IPS-20b (cell line): Measurements from ENCODE around the gene ZNF747.
"Not testable (repeated sequence)": the region's sequence is repeated elsewhere in the genome, so short reads cannot be mapped to it uniquely, and the experiment has no call there.

Experiments used
- H3K27ac ChIP-seq: one replicate; pipeline ENCODE4 v1.5.1; 2013; ENCODE audit warnings: low read length
- H3K27me3 ChIP-seq: 2 replicates; pipeline ENCODE4 v1.6.1; 2013; ENCODE audit warnings: mild to moderate bottlenecking, low read length, inconsistent platforms; ENCODE audit not compliant: insufficient read depth
- H3K36me3 ChIP-seq: 2 replicates; pipeline ENCODE4 v1.6.1; 2013; ENCODE audit warnings: low read depth, mild to moderate bottlenecking, inconsistent platforms, low read length, moderate library complexity; ENCODE audit not compliant: insufficient read depth
- H3K4me1 ChIP-seq: 2 replicates; pipeline ENCODE4 v1.6.1; 2013; ENCODE audit warnings: mild to moderate bottlenecking, control low read depth, inconsistent platforms, low read length, moderate library complexity; ENCODE audit not compliant: insufficient read depth
- H3K4me3 ChIP-seq: 2 replicates; pipeline ENCODE4 v1.5.1; 2013; ENCODE audit warnings: mild to moderate bottlenecking, low read length, inconsistent platforms
- H3K9ac ChIP-seq: 2 replicates; pipeline ENCODE4 v1.6.1; 2013; ENCODE audit warnings: low read depth, mild to moderate bottlenecking, inconsistent platforms, low read length, moderate library complexity
- H3K9me3 ChIP-seq: 2 replicates; pipeline ENCODE4 v1.6.1; 2013; ENCODE audit warnings: mild to moderate bottlenecking, low read depth, low read length, inconsistent platforms; ENCODE audit not compliant: insufficient read depth

ZNF747 gene

GRCh38 chr16:30555315-30556124 is 20.9 kb upstream of the ZNF747 start:
- H3K27me3 ChIP-seq = no peaks in the 10 kb centered on the region

GRCh38 chr16:30554557-30555314 is 20.1 kb upstream of the ZNF747 start:
- Histone ChIP-seq H3K9me3 (no peaks in the 10 kb centered on the region), H3K4me1 (0 out of 2 replicates have a peak, but pooled peaks cover 3% of the 10 kb centered on the region), H3K36me3 (peaks cover 21% of the 10 kb centered on the region), H3K27me3 (no peaks in the 10 kb centered on the region), H3K4me3 (no peak overlapping the region), H3K27ac (no peak overlapping the region), H3K9ac (no peak overlapping the region)

More at GRCh38 chr16:30555315-30556124, 20.9 kb upstream of the ZNF747 start:
- Histone ChIP-seq H3K9ac (no peak overlapping the region), H3K27ac (no peak overlapping the region), H3K9me3 (no peaks in the 10 kb centered on the region), H3K36me3 (peaks cover 21% of the 10 kb centered on the region), H3K4me1 (0 out of 2 replicates have a peak, but pooled peaks cover 3% of the 10 kb centered on the region), H3K4me3 (no peak overlapping the region)

- Histone ChIP-seq H3K36me3 (peaks cover 21% of the 10 kb centered on the region), H3K9ac (no peak overlapping the region), H3K27me3 (no peaks in the 10 kb centered on the region), H3K4me3 (no peak overlapping the region), H3K27ac (no peak overlapping the region), H3K9me3 (no peaks in the 10 kb centered on the region), H3K4me1 (peaks cover 9% of the 10 kb centered on the region; the same call in 1 of the 2 replicates)
These were observed 18.8 kb upstream of the ZNF747 start for GRCh38 chr16:30553393-30553899.

GRCh38 chr16:30552956-30553355 is 18.3 kb upstream of the ZNF747 start:
- Histone ChIP-seq H3K9me3 (no peaks in the 10 kb centered on the region), H3K9ac (no peak overlapping the region), H3K4me3 (no peak overlapping the region), H3K27ac (no peak overlapping the region), H3K36me3 (peaks cover 21% of the 10 kb centered on the region), H3K27me3 (no peaks in the 10 kb centered on the region), H3K4me1 (peaks cover 9% of the 10 kb centered on the region; the same call in 1 of the 2 replicates)

- Histone ChIP-seq H3K27me3 (no peaks in the 10 kb centered on the region), H3K27ac (no peak overlapping the region), H3K4me1 (peaks cover 9% of the 10 kb centered on the region; the same call in 1 of the 2 replicates), H3K4me3 (no peak overlapping the region), H3K36me3 (peaks cover 21% of the 10 kb centered on the region), H3K9me3 (no peaks in the 10 kb centered on the region), H3K9ac (no peak overlapping the region)
These were observed 17.1 kb upstream of the ZNF747 start for GRCh38 chr16:30551781-30552180.

- peaks cover 5% of the 10 kb centered on the region; the same call in 1 of the 2 replicates for H3K36me3 ChIP-seq
- H3K27me3 ChIP-seq = no peaks in the 10 kb centered on the region
- H3K9ac ChIP-seq = no peak overlapping the region
- no peak overlapping the region for H3K27ac ChIP-seq
- no peaks in the 10 kb centered on the region for H3K9me3 ChIP-seq
- peaks cover 12% of the 10 kb centered on the region for H3K4me1 ChIP-seq
- peak overlapping the region; percentile 38; the same call in 1 of the 2 replicates for H3K4me3 ChIP-seq
These were observed 14.0 kb upstream of the ZNF747 start for GRCh38 chr16:30548416-30549253.

GRCh38 chr16:30546115-30546514 is 11.5 kb upstream of the ZNF747 start:
- Histone ChIP-seq H3K27me3 (no peaks in the 10 kb centered on the region), H3K36me3 (no peaks in the 10 kb centered on the region), H3K9me3 (no peaks in the 10 kb centered on the region), H3K27ac (no peak overlapping the region), H3K9ac (no peak overlapping the region), H3K4me3 (no peak overlapping the region), H3K4me1 (peaks cover 37% of the 10 kb centered on the region)

GRCh38 chr16:30543067-30543466 is 8.4 kb upstream of the ZNF747 start:
- Histone ChIP-seq H3K36me3 (no peaks in the 10 kb centered on the region), H3K27me3 (no peaks in the 10 kb centered on the region), H3K4me1 (peaks cover 33% of the 10 kb centered on the region), H3K4me3 (no peak overlapping the region), H3K9me3 (no peaks in the 10 kb centered on the region), H3K9ac (no peak overlapping the region; the same call in 1 of the 2 replicates), H3K27ac (no peak overlapping the region)

- peak overlapping the region; percentile 48 for H3K4me3 ChIP-seq
- H3K36me3 ChIP-seq = no peaks in the 10 kb centered on the region
- no peak overlapping the region for H3K27ac ChIP-seq
- no peaks in the 10 kb centered on the region for H3K27me3 ChIP-seq
- H3K9ac ChIP-seq = peak overlapping the region; percentile 66; the same call in 1 of the 2 replicates
- peaks cover 33% of the 10 kb centered on the region for H3K4me1 ChIP-seq
- no peaks in the 10 kb centered on the region for H3K9me3 ChIP-seq
These were observed 7.1 kb upstream of the ZNF747 start for GRCh38 chr16:30541502-30542329.

- H3K27ac ChIP-seq = not testable (repeated sequence)
These were observed 6.3 kb upstream of the ZNF747 start for GRCh38 chr16:30540916-30541464.

More at GRCh38 chr16:30540916-30541464, 6.3 kb upstream of the ZNF747 start:
- H3K9ac ChIP-seq = peak overlapping the region; percentile 66; the same call in 1 of the 2 replicates
- H3K27me3 ChIP-seq, H3K4me3 ChIP-seq, H3K9me3 ChIP-seq, H3K36me3 ChIP-seq: not testable (repeated sequence)
- H3K4me1 ChIP-seq = peaks cover 40% of the 10 kb centered on the region
